ENCODE data around the gene ADGRD1. TPM values are rescaled to one million over a fixed set of nuclear protein-coding genes. Genes with fewer than 3 reads are reported as not detected.
"Not testable (repeated sequence)": the region's sequence is repeated elsewhere in the genome, so short reads cannot be mapped to it uniquely, and the experiment has no call there.

ADGRD1 gene
- 83.6 TPM for total RNA-seq
- long read RNA-seq, partial matches to known transcripts = 13 of 71 reads
- long read RNA-seq, other reads (novel, unspliced or antisense) = 57 of 71 reads

DNA sequence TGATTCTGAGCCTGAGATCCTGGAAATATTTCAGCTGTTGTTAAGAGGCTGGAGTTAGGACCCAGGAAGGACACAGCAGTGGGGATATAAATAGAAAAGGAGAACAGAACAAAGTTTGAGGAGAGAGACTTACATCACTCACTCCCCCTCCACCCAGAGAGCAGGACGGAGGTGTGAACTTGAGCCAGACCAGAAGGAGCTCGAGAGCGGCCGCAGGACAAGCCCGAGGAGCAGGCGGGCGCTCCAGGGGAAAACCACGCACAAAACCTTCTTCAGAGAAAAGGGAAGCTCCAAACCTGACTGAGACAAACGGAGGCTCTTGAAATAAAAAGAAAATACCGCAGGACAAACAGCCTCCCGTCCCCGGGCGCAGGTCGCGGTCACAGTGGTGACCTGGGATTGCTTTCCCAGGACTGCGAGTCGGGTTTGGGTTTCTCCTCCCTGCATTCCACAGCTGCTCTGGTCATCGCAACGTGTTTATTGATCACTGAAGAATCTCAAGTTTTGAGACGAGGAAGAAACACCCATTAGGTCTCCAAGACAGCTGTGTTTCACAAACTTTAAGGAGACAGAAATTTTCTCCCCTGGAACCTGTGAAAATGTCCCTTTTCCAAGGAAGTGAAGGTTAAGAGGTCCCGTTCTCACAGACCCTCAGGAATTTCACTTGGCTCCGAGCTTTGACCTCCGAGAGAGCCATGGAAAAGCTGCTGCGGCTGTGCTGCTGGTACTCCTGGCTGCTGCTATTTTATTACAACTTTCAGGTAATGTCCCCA is at the start of gene ADGRD1:
Gene ADGRD1 (plus strand): TSS at position 137 of the 773 bp plus-strand sequence. CDS start 559 bp downstream, at position 696.
- intact Hi-C loops (cut with micrococcal nuclease) = no loop called here
- DNase-seq (peak; percentile 79), ATAC-seq (peak; percentile 91)

DNA sequence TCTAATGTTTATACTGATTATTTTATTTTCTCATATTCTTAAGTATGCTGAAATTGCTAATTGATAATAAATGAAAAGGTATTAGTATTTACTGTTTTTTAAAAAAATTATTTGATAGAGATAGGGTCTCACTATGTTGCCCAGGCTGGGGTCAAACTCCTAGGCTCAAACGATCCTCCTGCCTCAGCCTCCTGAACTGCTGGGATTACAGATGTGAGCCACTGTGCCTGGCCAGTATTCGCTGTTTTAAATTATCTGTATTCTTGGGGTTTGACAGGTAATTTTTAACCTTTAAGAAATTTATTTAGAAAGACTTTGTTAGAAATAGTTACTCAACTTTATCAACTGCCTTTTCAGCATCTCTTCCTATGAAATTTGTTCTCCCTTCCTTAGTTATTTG is 49.6 kb upstream of the ADGRD1 start:
- DNase-seq = no peak
- ATAC-seq = no peak
- intact Hi-C loops (cut with micrococcal nuclease) = no loop called here

DNA sequence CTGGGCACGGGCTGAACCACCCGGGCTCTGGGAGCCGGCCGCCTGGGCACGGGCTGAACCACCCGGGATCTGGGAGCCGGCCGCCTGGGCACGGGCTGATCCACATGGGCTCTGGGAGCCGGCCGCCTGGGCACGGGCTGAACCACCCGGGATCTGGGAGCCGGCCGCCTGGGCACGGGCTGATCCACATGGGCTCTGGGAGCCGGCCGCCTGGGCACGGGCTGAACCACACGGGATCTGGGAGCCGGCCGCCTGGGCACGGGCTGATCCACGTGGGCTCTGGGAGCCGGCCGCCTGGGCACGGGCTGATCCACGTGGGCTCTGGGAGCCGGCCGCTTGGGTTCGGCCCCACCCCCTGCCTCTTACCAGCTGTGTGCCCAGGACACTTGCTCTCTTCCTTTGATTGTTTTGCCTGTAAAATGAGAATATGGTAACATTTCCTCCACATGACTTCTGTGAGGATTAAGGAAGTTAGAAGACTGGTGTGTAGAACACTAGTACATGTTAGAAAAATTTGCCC is 48.7 kb upstream of the ADGRD1 start:
- intact Hi-C loops (cut with micrococcal nuclease); DNase-seq; ATAC-seq: not testable (repeated sequence)

DNA sequence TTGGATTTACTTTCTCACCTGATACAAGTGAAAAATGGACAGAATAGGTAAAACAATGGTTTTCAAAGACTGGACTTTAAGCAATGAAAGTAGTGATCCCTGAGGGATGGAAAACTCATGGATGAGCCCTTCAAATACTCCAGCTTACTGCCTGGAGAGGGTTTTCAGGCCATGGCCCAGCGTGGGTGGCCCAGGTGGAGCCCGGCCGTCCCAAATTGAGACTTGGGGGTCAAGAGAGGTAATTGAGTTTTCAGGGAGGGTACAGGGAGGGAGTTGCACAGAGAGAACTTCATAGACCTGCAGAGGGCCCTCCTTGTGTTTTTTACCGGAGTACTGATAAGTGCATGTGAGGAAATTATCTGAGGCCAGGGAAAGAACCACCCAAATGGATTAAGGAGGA is 44.6 kb upstream of the ADGRD1 start:
- ATAC-seq (no peak), DNase-seq (no peak)
- intact Hi-C loops (cut with micrococcal nuclease) = no loop called here

DNA sequence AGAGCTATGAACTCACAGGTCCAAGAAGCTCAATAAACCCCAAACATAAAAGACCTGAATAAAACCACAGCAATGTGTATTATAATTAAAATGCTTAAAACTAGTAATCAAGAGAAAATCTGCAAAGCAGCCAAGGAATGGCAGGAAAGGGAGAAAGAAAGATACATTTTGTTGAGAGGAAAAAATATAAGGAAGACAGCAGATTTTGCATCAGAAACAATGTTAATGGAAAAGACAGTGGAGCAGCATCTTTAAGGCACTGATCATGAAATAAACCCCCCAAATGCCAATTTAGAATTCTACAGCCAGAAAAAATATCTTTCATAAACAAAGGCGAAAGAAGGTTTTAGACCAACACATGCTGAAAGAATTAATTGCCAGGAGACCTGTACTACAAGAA is 42.5 kb upstream of the ADGRD1 start:
- intact Hi-C loops (cut with micrococcal nuclease) = no loop called here
- ATAC-seq = no peak
- no peak for DNase-seq

DNA sequence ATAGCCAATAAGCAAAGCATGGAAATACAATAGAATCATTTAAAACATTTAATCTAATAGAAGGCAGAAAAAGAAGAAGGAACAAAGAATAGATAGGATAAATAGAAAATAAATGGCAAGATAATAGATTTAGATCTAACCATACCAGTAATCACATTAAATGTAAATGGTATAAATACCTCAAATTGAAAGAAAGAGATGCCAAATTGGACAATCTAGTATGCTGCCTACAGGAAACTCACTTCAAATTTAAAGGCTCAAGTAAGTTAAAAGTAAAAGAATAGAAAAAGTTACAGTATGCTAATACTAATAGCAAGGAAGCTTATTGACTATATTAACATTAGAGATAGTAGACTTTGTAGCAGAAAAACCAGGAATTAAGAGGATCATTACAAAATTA is 41.8 kb upstream of the ADGRD1 start:
- intact Hi-C loops (cut with micrococcal nuclease) = no loop called here
- DNase-seq (no peak), ATAC-seq (no peak)

DNA sequence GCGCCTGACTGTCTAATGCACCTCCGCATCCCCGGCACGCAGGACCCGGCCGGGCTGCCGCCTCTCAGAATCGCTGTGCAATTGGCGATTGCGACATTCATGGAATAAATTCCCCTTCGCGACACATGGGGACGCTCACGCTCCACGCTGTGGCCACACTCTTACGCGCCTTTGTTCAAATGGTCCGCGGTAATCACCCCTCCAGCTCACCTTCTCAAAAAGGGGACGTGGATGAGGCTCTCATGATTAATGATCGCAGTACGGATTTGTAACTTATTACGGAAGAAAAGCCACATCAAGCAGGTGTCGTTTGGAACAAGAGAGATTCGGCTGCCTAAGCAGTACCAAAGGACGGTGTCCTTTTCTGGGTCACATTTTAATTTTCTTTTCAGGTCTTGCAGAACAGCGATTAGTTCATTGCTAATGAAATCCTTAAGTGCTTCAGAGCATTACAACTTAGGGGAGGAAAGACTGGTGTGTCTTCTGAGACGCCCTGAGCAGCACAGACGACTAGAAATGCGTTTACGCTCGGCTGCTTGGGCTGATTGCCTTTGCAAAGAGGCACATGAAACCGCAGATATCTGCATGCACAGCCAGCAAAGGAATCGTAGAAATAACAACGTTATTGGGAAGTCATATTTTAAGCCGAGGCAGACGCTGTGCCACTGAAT is 37.3 kb upstream of the ADGRD1 start:
- DNase-seq (peak; percentile 73), ATAC-seq (peak; percentile 80)
- intact Hi-C loops (cut with micrococcal nuclease) = no loop called here

DNA sequence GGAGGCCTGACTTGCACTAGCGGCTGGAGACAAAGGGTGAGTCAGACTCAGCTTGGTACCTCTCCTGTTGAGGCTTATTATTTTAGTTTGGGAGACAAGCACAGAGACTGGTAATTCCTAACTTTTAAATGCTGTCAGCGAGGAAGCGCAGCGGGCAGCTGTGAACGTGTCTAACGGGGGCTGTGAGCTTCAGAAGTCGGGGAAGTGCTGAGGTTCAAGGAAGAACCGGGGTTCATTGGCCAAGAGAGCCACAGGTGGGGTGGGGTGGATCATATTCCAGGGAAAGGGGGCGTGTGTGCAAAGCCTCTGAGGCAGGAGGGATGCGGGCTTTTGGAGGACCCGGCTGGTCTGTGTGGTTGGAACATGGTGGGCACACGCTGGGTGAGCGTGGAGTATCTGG is 36.1 kb upstream of the ADGRD1 start:
- DNase-seq = no peak
- intact Hi-C loops (cut with micrococcal nuclease) = no loop called here
- ATAC-seq = no peak

DNA sequence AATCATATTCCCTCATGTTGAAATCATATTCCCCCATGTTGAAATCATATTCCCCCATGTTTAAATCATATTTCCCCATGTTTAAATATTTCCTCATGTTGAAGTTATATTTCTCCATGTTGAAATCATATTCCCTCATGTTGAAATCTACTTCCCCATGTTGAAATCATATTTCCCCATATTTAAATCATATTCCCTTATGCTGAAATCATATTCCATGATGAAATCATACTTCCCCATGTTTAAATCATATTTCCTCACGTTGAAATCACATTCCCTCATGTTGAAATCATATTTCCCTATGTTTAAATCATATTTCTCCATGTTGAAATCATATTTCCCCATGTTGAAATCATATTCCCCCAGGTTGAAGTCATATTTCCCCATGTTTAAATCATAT is 34.6 kb upstream of the ADGRD1 start:
- no peak for DNase-seq
- ATAC-seq = no peak
- intact Hi-C loops (cut with micrococcal nuclease) = no loop called here

DNA sequence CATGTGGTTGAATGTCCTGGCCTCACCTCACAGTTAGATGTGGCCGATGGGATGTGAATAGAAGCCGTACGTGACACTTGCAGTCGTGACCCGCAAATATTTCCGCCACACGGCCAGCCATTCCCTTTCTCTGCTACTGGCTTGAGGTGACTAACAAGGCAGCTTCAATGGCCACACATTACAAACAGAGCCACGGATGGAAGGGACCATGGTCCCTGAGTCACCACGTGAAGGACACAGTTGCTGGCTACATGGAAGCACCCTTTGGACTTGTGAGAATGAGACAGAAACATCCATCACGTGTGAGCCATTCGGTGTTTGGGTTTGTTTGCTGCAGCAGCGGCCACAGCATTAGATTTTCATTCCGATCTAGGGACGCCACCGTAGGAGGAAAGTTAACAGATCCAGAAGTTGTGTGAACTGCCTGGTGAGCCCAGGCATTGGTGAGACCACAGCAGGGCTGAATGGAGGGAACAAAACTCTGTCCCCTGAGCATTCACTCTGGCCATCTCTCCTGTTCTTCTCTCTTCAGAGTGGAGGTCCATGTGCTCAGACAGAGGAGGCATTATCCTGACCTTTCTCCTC is 33.5 kb upstream of the ADGRD1 start:
- no peak for DNase-seq
- intact Hi-C loops (cut with micrococcal nuclease) = loop anchor here (10.0 kb wide), 1 partner anchor 675 kb away; no protein-coding TSS in a partner anchor

DNA sequence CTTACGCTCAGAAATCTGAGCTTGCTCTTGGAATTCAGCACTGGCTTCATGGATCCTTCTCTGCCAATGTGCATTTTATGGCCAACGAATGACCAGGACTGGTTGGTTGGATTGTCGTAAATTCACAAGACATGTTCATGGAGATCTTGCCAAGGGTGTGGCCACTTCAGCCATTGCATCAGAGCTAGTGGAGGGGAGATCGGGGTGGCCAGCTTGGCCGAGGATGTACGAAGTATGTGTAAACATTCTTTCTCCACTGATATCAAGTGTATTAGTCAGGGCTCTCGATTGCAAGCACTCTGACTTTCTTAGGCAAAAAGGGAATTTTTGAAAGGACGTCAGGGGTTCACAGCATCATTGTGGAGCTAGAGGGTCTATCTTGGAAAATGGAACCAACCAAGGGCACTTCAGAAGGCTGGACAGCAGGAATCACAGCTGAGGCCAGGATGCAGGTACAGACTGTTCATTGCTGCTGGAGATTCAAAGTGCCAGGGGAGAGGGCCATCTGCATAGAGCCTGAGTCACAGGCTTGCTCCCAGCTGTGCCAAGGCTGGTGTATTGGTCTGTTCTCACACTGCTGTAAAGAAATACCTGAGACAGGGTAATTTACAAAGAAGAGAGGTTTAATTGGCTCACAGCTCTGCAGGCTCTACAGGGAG is 32.9 kb upstream of the ADGRD1 start:
- DNase-seq (peak; percentile 79), ATAC-seq (peak; percentile 82)
- intact Hi-C loops (cut with micrococcal nuclease) = loop anchor here (10.0 kb wide), 1 partner anchor 674 kb away; no protein-coding TSS in a partner anchor

More for the DNA sequence above, 33.5 kb upstream of the ADGRD1 start:
- ATAC-seq = no peak

DNA sequence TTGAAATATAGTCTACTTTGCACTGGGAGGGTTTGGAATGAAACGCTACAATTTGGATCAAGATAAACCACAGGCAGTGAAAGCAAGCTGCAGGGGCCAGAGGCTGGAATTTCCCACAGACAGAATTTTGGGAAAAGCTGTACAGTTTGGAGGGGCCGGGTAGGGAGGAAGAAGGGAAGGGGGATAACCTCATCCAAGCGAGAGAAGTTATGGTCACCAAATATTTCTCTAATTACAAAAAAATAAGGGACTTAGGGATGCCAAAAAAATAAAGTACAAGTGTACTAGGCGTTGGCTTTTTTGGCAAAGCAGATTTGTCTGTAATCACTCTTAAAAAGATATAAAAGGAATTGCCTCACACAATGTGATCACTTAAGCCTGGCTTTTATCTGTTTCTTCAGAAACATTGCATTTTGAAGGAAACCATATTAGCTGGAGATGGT is 31.2 kb upstream of the ADGRD1 start:
- ATAC-seq = peak; percentile 68
- intact Hi-C loops (cut with micrococcal nuclease) = loop anchor here (10.0 kb wide), 1 partner anchor 672 kb away; no protein-coding TSS in a partner anchor
- DNase-seq = no peak

DNA sequence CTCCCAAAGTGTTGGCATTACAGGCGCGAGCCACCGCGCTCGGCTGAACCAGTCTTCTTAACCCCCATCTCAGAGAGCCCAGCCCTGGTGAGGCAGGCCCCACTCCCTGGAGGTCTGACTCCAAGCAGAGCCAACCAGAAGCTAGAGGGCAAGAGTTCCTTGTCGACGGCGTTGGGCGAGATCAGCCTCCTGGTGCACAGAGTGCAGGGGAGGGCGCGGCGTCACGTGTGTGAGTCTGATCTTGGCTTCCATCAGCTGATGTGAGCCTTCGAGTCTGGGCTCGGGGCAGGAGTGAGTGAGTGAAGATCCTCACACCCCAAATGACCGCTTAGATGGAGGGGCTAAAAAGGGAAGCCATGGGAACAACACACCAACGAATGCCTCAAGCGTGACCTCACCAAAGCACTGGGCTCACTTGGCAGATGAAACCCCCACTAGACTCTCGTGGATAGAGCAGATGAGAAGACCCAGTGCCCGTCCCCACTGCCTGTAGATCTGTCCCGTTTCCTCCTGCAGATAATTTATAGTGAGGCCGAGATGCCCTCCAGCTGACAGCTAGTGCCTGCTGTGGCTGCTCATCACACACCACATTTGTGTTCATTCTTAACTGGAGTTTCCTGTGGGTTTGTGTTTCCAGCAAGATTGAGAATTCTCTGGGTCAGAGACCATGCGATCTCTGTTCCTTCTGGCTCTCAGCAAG is 28.6 kb upstream of the ADGRD1 start:
- intact Hi-C loops (cut with micrococcal nuclease) = loop anchor here (10.0 kb wide), 1 partner anchor 670 kb away; no protein-coding TSS in a partner anchor
- no peak for ATAC-seq
- DNase-seq = no peak

DNA sequence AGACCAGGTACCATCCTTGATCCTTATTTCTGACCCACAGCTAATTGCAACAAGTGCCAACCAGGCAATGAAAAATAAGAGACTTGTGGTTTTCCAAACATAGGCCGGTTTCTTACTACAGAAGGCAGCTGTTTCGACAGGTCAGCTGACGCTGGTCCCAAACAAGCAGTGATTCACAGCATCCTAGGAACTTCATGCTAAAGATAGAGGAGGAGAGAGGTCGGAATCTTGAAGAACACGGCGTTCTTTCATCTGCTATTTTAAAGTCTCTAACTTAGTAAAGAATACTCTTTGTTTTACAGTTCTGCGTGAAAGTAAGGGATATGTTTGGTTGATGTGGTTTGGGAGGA is 28.1 kb upstream of the ADGRD1 start:
- intact Hi-C loops (cut with micrococcal nuclease) = loop anchor here (10.0 kb wide), 1 partner anchor 669 kb away; no protein-coding TSS in a partner anchor
- ATAC-seq (no peak), DNase-seq (no peak)

DNA sequence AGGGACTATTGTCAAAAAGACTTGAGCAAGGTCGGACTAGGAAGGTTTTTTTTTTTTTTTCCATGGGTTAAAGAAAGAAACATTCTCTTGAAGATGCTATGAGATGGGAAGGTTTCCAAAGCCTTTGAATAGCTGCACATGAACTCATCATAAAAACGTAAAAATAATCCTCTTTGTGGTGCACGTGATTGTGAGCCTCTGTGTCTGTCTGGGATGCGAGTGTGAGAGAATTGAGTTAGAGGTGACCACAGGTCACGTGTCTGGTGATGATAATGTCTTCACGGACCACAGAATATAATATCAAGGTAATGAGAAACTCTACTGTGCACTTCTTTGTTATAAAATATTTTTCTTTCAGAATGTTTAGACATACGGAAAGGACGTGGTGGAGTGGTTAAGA is 24.3 kb upstream of the ADGRD1 start:
- no peak for DNase-seq
- ATAC-seq = no peak
- intact Hi-C loops (cut with micrococcal nuclease) = loop anchor here (10.0 kb wide), 1 partner anchor 665 kb away; no protein-coding TSS in a partner anchor

DNA sequence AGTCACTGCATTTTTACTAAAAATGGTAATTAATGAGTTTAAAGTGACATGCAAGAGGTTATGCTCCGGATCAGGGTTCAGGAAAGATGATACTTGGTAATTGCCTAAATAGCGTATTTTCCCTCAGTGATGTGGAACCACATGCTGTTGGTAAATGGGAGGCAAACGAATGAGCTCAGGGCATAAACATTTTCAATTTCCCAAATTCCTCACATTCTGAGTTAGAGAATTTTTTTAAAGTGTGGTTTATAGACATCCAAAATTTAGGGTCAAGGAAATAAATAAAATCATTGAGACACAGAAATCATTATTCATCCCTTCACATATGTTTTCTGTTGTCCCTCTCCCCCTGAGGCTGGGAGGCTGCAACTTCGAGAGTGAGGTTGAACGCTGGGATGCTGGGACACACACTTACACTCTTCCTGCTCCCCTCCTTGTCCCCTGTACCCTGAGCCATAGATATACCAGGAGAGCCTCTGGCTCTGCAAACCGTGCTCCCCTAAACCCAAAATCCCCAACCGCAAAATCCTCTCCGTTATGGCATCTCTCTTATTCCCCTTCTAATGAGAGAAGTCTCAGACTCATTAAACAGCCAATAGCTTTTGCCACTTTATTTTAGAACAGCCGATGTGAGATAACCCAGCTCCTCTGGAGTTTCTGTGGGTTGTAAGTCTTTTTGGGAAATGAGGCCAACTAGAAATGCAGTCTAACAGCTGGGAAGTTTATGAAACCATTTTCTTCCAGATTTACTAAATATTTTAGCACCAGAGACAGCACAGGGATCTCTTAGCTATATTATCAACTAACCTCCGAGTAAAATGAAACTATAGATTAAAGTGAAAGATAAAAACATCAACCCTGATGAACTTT is 21.4 kb upstream of the ADGRD1 start:
- intact Hi-C loops (cut with micrococcal nuclease) = no loop called here
- ATAC-seq (peak; percentile 49), DNase-seq (no peak)

DNA sequence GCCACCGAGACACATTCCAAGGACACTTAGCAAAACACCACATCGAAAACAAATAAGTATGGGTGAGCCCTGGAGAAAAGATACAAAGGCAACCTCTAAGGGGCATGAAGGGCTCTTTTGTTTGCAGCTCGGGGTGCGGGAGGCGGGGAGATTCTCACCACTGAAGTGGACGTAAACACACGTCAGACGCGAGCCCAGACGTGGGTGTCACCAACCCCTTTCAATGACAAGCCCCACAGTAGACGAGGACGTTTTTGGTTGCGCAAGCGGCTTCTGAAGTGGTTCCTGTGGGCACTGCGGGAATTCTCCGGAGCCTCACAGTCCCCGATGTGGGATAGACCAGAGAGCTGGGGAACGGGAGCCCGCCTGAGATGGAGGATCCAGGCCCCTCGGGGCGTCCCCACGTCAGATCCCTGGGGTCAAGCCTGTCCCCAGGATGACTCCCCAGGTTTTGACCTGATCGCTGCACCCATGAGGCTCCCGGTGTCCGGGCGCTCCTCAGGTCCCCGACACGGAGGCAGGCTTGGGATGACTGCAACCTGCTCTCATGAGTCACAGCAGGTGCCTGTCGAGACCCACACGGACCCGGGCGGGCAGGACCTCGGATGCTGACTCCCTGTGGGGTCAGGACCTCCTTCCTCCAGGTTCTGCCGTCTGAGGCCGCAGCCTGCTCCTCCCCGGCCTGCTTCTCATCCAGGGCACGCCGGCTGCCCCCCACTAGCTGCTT is 20.3 kb upstream of the ADGRD1 start:
- DNase-seq (no peak), ATAC-seq (peak; percentile 79)
- intact Hi-C loops (cut with micrococcal nuclease) = no loop called here
